SH-SY5Y (cell line): ENCODE data around the gene SPATA33.

Experiments
- GATA2 ChIP-seq: IDR thresholded peaks from 2 replicates; pipeline ENCODE4 v1.6.1; 2011; ENCODE audit warnings: mild to moderate bottlenecking, low read depth, low read length
- GATA3 ChIP-seq: IDR thresholded peaks from 2 replicates; pipeline ENCODE4 v1.6.1; 2011; ENCODE audit warnings: low read depth, mild to moderate bottlenecking, low read length, moderate library complexity

DNA sequence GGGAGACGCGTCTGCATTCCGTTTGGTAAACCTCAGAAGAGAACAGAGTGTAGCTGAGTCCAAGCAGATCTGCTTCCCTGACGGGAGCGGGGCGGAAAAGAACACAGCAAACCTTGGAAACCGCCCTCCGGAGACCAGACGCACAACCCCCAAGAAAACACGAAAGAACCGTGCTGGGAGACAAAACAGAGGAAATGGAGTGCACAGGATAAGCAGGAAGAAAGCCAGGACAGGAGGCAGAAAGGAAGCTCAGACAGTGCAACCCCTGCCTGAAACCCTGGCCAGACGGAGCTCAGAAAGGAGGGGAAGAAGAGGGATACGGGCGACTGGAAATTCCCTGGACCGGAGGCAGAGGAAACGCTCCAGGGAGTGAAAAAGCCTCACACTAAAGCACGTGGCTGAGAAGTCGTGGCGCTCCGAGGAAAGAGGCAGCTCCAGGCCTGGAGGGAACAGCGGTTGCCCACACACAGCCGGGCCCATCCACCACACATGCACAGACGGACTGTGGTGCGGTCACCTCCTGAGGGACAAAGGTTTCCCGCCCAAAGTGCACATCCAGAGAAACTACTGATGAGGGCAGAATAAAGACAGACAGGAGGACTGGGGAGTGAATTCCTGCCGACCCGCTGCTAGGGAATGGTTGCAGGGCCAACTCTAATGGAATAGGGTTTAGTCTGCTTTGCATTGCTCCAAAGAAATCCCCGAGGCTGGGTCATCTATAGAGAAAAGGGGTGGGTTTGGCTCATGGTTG is 34.0 kb upstream of the SPATA33 start:
- TF ChIP-seq GATA3 (no peak), GATA2 (no peak)
